ENCODE results near the gene CDYL. TPM values are rescaled to one million over a fixed set of nuclear protein-coding genes. Genes with fewer than 3 reads are reported as not detected.

CDYL gene
- total RNA-seq, 1 experiment from 2014 or later, result 4.2 TPM

- Histone ChIP-seq H3K4me2 (ENCODE audit: low read depth, low read length, poor library complexity, severe bottlenecking) (no peak overlapping the region), H3K27me3 (ENCODE audit: low read length) (0 out of 2 replicates have a peak, but pooled peaks cover 3% of the 10 kb centered on the region), H2AFZ (ENCODE audit: low read length) (no peak overlapping the region), H3K9me2 (replicated peaks; ENCODE audit: insufficient read depth, low read length) (no peaks in the 10 kb centered on the region), H3K9me3 (ENCODE audit: low read length) (no peaks in the 10 kb centered on the region), H3K27ac (ENCODE audit: low read length) (no peak overlapping the region), H3K9ac (ENCODE audit: low read length) (no peak overlapping the region), H3K36me3 (ENCODE audit: insufficient read depth, low read length) (no peaks in the 10 kb centered on the region), H3K4me1 (ENCODE audit: low read length) (no peaks in the 10 kb centered on the region), H3K4me3 (ENCODE audit: low read length) (no peak overlapping the region), H3K79me2 (ENCODE audit: low read length) (no peaks in the 10 kb centered on the region), H4K20me1 (ENCODE audit: insufficient read depth, low read depth, low read length) (peaks cover 19% of the 10 kb centered on the region; the same call in 1 of the 2 replicates)
- no peak for DNase-seq
Observed at GRCh38 chr6:4809999-4810918, 34.1 kb downstream of the CDYL start.

GRCh38 chr6:4812068-4812467, 35.9 kb downstream of the CDYL start:
- Histone ChIP-seq H3K9me2 (replicated peaks; ENCODE audit: insufficient read depth, low read length) (no peaks in the 10 kb centered on the region), H3K4me1 (ENCODE audit: low read length) (no peaks in the 10 kb centered on the region), H3K27me3 (ENCODE audit: low read length) (0 out of 2 replicates have a peak, but pooled peaks cover 3% of the 10 kb centered on the region), H3K36me3 (ENCODE audit: insufficient read depth, low read length) (no peaks in the 10 kb centered on the region), H4K20me1 (ENCODE audit: insufficient read depth, low read depth, low read length) (peaks cover 18% of the 10 kb centered on the region; the same call in 1 of the 2 replicates), H3K9ac (ENCODE audit: low read length) (no peak overlapping the region), H2AFZ (ENCODE audit: low read length) (no peak overlapping the region), H3K79me2 (ENCODE audit: low read length) (no peaks in the 10 kb centered on the region), H3K9me3 (ENCODE audit: low read length) (no peaks in the 10 kb centered on the region), H3K4me3 (ENCODE audit: low read length) (no peak overlapping the region), H3K4me2 (ENCODE audit: low read depth, low read length, poor library complexity, severe bottlenecking) (no peak overlapping the region), H3K27ac (ENCODE audit: low read length) (no peak overlapping the region)
- no peak for DNase-seq

GRCh38 chr6:4813055-4813454, 36.9 kb downstream of the CDYL start:
- no peaks in the 10 kb centered on the region for H3K4me1 ChIP-seq (ENCODE audit: low read length)
- H3K9me2 ChIP-seq (replicated peaks; ENCODE audit: insufficient read depth, low read length), result no peaks in the 10 kb centered on the region
- H3K79me2 ChIP-seq (ENCODE audit: low read length), result no peaks in the 10 kb centered on the region
- DNase-seq, result no peak
- H3K27ac ChIP-seq (ENCODE audit: low read length), result no peak overlapping the region
- H3K4me3 ChIP-seq (ENCODE audit: low read length), result no peak overlapping the region
- H3K27me3 ChIP-seq (ENCODE audit: low read length), result 0 out of 2 replicates have a peak, but pooled peaks cover 3% of the 10 kb centered on the region
- peaks cover 15% of the 10 kb centered on the region; the same call in 1 of the 2 replicates for H4K20me1 ChIP-seq (ENCODE audit: insufficient read depth, low read depth, low read length)
- H2AFZ ChIP-seq (ENCODE audit: low read length), result no peak overlapping the region
- H3K9me3 ChIP-seq (ENCODE audit: low read length), result no peaks in the 10 kb centered on the region
- H3K4me2 ChIP-seq (ENCODE audit: low read depth, low read length, poor library complexity, severe bottlenecking), result no peak overlapping the region
- no peak overlapping the region for H3K9ac ChIP-seq (ENCODE audit: low read length)
- H3K36me3 ChIP-seq (ENCODE audit: insufficient read depth, low read length), result no peaks in the 10 kb centered on the region

- no peak overlapping the region for H3K27ac ChIP-seq (ENCODE audit: low read length)
- H3K79me2 ChIP-seq (ENCODE audit: low read length), result no peaks in the 10 kb centered on the region
- H3K36me3 ChIP-seq (ENCODE audit: insufficient read depth, low read length), result no peaks in the 10 kb centered on the region
- H4K20me1 ChIP-seq (ENCODE audit: insufficient read depth, low read depth, low read length), result peaks cover 17% of the 10 kb centered on the region; the same call in 1 of the 2 replicates
- H3K9me3 ChIP-seq (ENCODE audit: low read length), result no peaks in the 10 kb centered on the region
- H2AFZ ChIP-seq (ENCODE audit: low read length), result no peak overlapping the region
- no peak overlapping the region for H3K4me2 ChIP-seq (ENCODE audit: low read depth, low read length, poor library complexity, severe bottlenecking)
- no peak overlapping the region for H3K4me3 ChIP-seq (ENCODE audit: low read length)
- H3K4me1 ChIP-seq (ENCODE audit: low read length), result no peaks in the 10 kb centered on the region
- no peak overlapping the region for H3K9ac ChIP-seq (ENCODE audit: low read length)
- no peak for DNase-seq
- H3K9me2 ChIP-seq (replicated peaks; ENCODE audit: insufficient read depth, low read length), result no peaks in the 10 kb centered on the region
- 0 out of 2 replicates have a peak, but pooled peaks cover 3% of the 10 kb centered on the region for H3K27me3 ChIP-seq (ENCODE audit: low read length)
Observed at GRCh38 chr6:4814212-4814611, 38.0 kb downstream of the CDYL start.

- H3K4me1 ChIP-seq (ENCODE audit: low read length), result no peaks in the 10 kb centered on the region
- no peaks in the 10 kb centered on the region for H3K9me2 ChIP-seq (replicated peaks; ENCODE audit: insufficient read depth, low read length)
Observed at GRCh38 chr6:4814987-4815386, 38.8 kb downstream of the CDYL start.

GRCh38 chr6:4815584-4815983, 39.4 kb downstream of the CDYL start:
- Histone ChIP-seq H3K36me3 (ENCODE audit: insufficient read depth, low read length) (no peaks in the 10 kb centered on the region), H3K27ac (ENCODE audit: low read length) (no peak overlapping the region), H3K9ac (ENCODE audit: low read length) (no peak overlapping the region), H3K4me2 (ENCODE audit: low read depth, low read length, poor library complexity, severe bottlenecking) (no peak overlapping the region), H3K27me3 (ENCODE audit: low read length) (0 out of 2 replicates have a peak, but pooled peaks cover 3% of the 10 kb centered on the region), H3K79me2 (ENCODE audit: low read length) (no peaks in the 10 kb centered on the region), H4K20me1 (ENCODE audit: insufficient read depth, low read depth, low read length) (peaks cover 16% of the 10 kb centered on the region; the same call in 1 of the 2 replicates), H3K4me3 (ENCODE audit: low read length) (no peak overlapping the region), H3K9me2 (replicated peaks; ENCODE audit: insufficient read depth, low read length) (no peaks in the 10 kb centered on the region), H3K9me3 (ENCODE audit: low read length) (no peaks in the 10 kb centered on the region), H3K4me1 (ENCODE audit: low read length) (no peaks in the 10 kb centered on the region), H2AFZ (ENCODE audit: low read length) (no peak overlapping the region)
- no peak for DNase-seq

More at GRCh38 chr6:4814987-4815386, 38.8 kb downstream of the CDYL start:
- DNase-seq, result no peak
- Histone ChIP-seq H3K36me3 (ENCODE audit: insufficient read depth, low read length) (no peaks in the 10 kb centered on the region), H3K79me2 (ENCODE audit: low read length) (no peaks in the 10 kb centered on the region), H3K27me3 (ENCODE audit: low read length) (0 out of 2 replicates have a peak, but pooled peaks cover 3% of the 10 kb centered on the region), H4K20me1 (ENCODE audit: insufficient read depth, low read depth, low read length) (peaks cover 17% of the 10 kb centered on the region; the same call in 1 of the 2 replicates), H3K4me2 (ENCODE audit: low read depth, low read length, poor library complexity, severe bottlenecking) (no peak overlapping the region), H3K9me3 (ENCODE audit: low read length) (no peaks in the 10 kb centered on the region), H2AFZ (ENCODE audit: low read length) (no peak overlapping the region), H3K27ac (ENCODE audit: low read length) (no peak overlapping the region), H3K4me3 (ENCODE audit: low read length) (no peak overlapping the region), H3K9ac (ENCODE audit: low read length) (no peak overlapping the region)

- H2AFZ ChIP-seq (ENCODE audit: low read length), result no peak overlapping the region
- H3K4me1 ChIP-seq (ENCODE audit: low read length), result no peaks in the 10 kb centered on the region
- no peaks in the 10 kb centered on the region for H3K79me2 ChIP-seq (ENCODE audit: low read length)
- no peak overlapping the region for H3K4me2 ChIP-seq (ENCODE audit: low read depth, low read length, poor library complexity, severe bottlenecking)
- no peaks in the 10 kb centered on the region for H3K36me3 ChIP-seq (ENCODE audit: insufficient read depth, low read length)
- H3K27me3 ChIP-seq (ENCODE audit: low read length), result 0 out of 2 replicates have a peak, but pooled peaks cover 3% of the 10 kb centered on the region
- H4K20me1 ChIP-seq (ENCODE audit: insufficient read depth, low read depth, low read length), result peaks cover 12% of the 10 kb centered on the region; the same call in 1 of the 2 replicates
- H3K9me3 ChIP-seq (ENCODE audit: low read length), result no peaks in the 10 kb centered on the region
- no peak overlapping the region for H3K9ac ChIP-seq (ENCODE audit: low read length)
- no peak overlapping the region for H3K27ac ChIP-seq (ENCODE audit: low read length)
- DNase-seq, result no peak
- H3K9me2 ChIP-seq (replicated peaks; ENCODE audit: insufficient read depth, low read length), result no peaks in the 10 kb centered on the region
- H3K4me3 ChIP-seq (ENCODE audit: low read length), result no peak overlapping the region
Observed at GRCh38 chr6:4816904-4817303, 40.7 kb downstream of the CDYL start.

GRCh38 chr6:4817551-4817950, 41.3 kb downstream of the CDYL start:
- no peak for DNase-seq
- peaks cover 12% of the 10 kb centered on the region; the same call in 1 of the 2 replicates for H4K20me1 ChIP-seq (ENCODE audit: insufficient read depth, low read depth, low read length)
- no peaks in the 10 kb centered on the region for H3K4me1 ChIP-seq (ENCODE audit: low read length)

More at GRCh38 chr6:4817551-4817950, 41.3 kb downstream of the CDYL start:
- no peak overlapping the region for H3K27ac ChIP-seq (ENCODE audit: low read length)
- H3K36me3 ChIP-seq (ENCODE audit: insufficient read depth, low read length), result no peaks in the 10 kb centered on the region
- no peak overlapping the region for H3K4me2 ChIP-seq (ENCODE audit: low read depth, low read length, poor library complexity, severe bottlenecking)
- H3K9me2 ChIP-seq (replicated peaks; ENCODE audit: insufficient read depth, low read length), result no peaks in the 10 kb centered on the region
- H2AFZ ChIP-seq (ENCODE audit: low read length), result no peak overlapping the region
- H3K79me2 ChIP-seq (ENCODE audit: low read length), result no peaks in the 10 kb centered on the region
- H3K4me3 ChIP-seq (ENCODE audit: low read length), result no peak overlapping the region
- no peak overlapping the region for H3K9ac ChIP-seq (ENCODE audit: low read length)
- no peaks in the 10 kb centered on the region for H3K9me3 ChIP-seq (ENCODE audit: low read length)
- H3K27me3 ChIP-seq (ENCODE audit: low read length), result 0 out of 2 replicates have a peak, but pooled peaks cover 3% of the 10 kb centered on the region
